Stimulated activated effector memory CD8-positive, alpha-beta T cell treated with anti-CD3 and anti-CD28 coated beads, Interleukin-12 subunit alpha, Interleukin-12 subunit beta, amount 100 ng/mL, for 72 hours (primary cell): ENCODE results near the gene TAOK3.
A peak's percentile ranks its signal among the peaks of the same experiment; 100 is the strongest.
"Not testable (repeated sequence)": the region's sequence is repeated elsewhere in the genome, so short reads cannot be mapped to it uniquely, and the experiment has no call there.

ENCODE experiments used
- ATAC-seq: fragments of 150-1000 bp; cut with Tn5 transposase; 2 replicates; pipeline ENCODE4 v1.10.0; 2021
- DNase-seq, 2 donors: peaks; one replicate each; pipeline ENCODE4 v3.0.0; 2021 to 2022; ENCODE audit warnings: low spot score in 2 of 2
- H3K27ac Mint-ChIP-seq: one replicate; pipeline ENCODE4 v1.8.0; 2022; ENCODE audit warnings: mild to moderate bottlenecking, mixed read lengths
- H3K36me3 Mint-ChIP-seq: one replicate; pipeline ENCODE4 v1.8.0; 2022; ENCODE audit warnings: mild to moderate bottlenecking, mixed read lengths
- H3K4me1 Mint-ChIP-seq: one replicate; pipeline ENCODE4 v1.8.0; 2022; ENCODE audit warnings: mixed read lengths
- H3K4me3 Mint-ChIP-seq: one replicate; pipeline ENCODE4 v1.8.0; 2022; ENCODE audit warnings: mild to moderate bottlenecking, mixed read lengths
- H3K9me3 Mint-ChIP-seq: one replicate; pipeline ENCODE4 v1.8.0; 2022; ENCODE audit warnings: mixed read lengths

The TAOK3 gene

GRCh38 chr12:118269806-118270205, 102.9 kb downstream of the TAOK3 start:
- Mint-ChIP-seq H3K4me1 (peaks cover 15% of the 10 kb centered on the region), H3K4me3 (no peak overlapping the region), H3K9me3 (no peaks in the 10 kb centered on the region), H3K27ac (peak overlapping the region; percentile 1), H3K36me3 (peaks cover 24% of the 10 kb centered on the region)
- ATAC-seq (no peak), DNase-seq (no peak)

GRCh38 chr12:118259079-118259478, 113.6 kb downstream of the TAOK3 start:
- no peaks in the 10 kb centered on the region for H3K9me3 Mint-ChIP-seq
- no peak overlapping the region for H3K27ac Mint-ChIP-seq
- no peak overlapping the region for H3K4me3 Mint-ChIP-seq
- H3K36me3 Mint-ChIP-seq: peaks cover 47% of the 10 kb centered on the region
- DNase-seq (no peak), ATAC-seq (no peak)
- peaks cover 17% of the 10 kb centered on the region for H3K4me1 Mint-ChIP-seq

- Mint-ChIP-seq H3K4me3 (no peak overlapping the region), H3K4me1 (peaks cover 15% of the 10 kb centered on the region), H3K27ac (no peak overlapping the region), H3K9me3 (no peaks in the 10 kb centered on the region), H3K36me3 (peaks cover 46% of the 10 kb centered on the region)
- DNase-seq (no peak), ATAC-seq (no peak)
These were observed 116.4 kb downstream of the TAOK3 start for GRCh38 chr12:118256352-118256751.

- peaks cover 31% of the 10 kb centered on the region for H3K36me3 Mint-ChIP-seq
- H3K9me3 Mint-ChIP-seq: no peaks in the 10 kb centered on the region
- peaks cover 7% of the 10 kb centered on the region for H3K4me1 Mint-ChIP-seq
- no peak for DNase-seq
- H3K27ac Mint-ChIP-seq: no peak overlapping the region
- no peak for ATAC-seq
- no peak overlapping the region for H3K4me3 Mint-ChIP-seq
These were observed 123.2 kb downstream of the TAOK3 start for GRCh38 chr12:118249547-118249946.

- peaks cover 41% of the 10 kb centered on the region for H3K36me3 Mint-ChIP-seq
- H3K4me1 Mint-ChIP-seq, ATAC-seq, DNase-seq, H3K9me3 Mint-ChIP-seq, H3K4me3 Mint-ChIP-seq, H3K27ac Mint-ChIP-seq: not testable (repeated sequence)
These were observed 126.8 kb downstream of the TAOK3 start for GRCh38 chr12:118245886-118246285.

GRCh38 chr12:118238888-118239287, 133.8 kb downstream of the TAOK3 start:
- no peaks in the 10 kb centered on the region for H3K9me3 Mint-ChIP-seq

GRCh38 chr12:118237908-118238307, 134.8 kb downstream of the TAOK3 start:
- Mint-ChIP-seq H3K36me3 (peaks cover 80% of the 10 kb centered on the region), H3K9me3 (no peaks in the 10 kb centered on the region), H3K4me1 (no peaks in the 10 kb centered on the region), H3K4me3 (no peak overlapping the region), H3K27ac (peak overlapping the region; percentile 65)
- ATAC-seq: no peak
- no peak for DNase-seq

More at GRCh38 chr12:118238888-118239287, 133.8 kb downstream of the TAOK3 start:
- DNase-seq (no peak), ATAC-seq (no peak)
- Mint-ChIP-seq H3K36me3 (peaks cover 82% of the 10 kb centered on the region), H3K4me1 (no peaks in the 10 kb centered on the region), H3K4me3 (no peak overlapping the region), H3K27ac (peak overlapping the region; percentile 65)

GRCh38 chr12:118237052-118237665, 135.5 kb downstream of the TAOK3 start:
- Mint-ChIP-seq H3K4me3 (no peak overlapping the region), H3K27ac (peak overlapping the region; percentile 65), H3K4me1 (no peaks in the 10 kb centered on the region), H3K36me3 (peaks cover 83% of the 10 kb centered on the region), H3K9me3 (no peaks in the 10 kb centered on the region)
- ATAC-seq (no peak), DNase-seq (no peak)

- Mint-ChIP-seq H3K4me3 (no peak overlapping the region), H3K27ac (peak overlapping the region; percentile 35), H3K36me3 (peaks cover 59% of the 10 kb centered on the region), H3K9me3 (no peaks in the 10 kb centered on the region), H3K4me1 (no peaks in the 10 kb centered on the region)
- DNase-seq: no peak
- ATAC-seq: no peak
These were observed 152.0 kb downstream of the TAOK3 start for GRCh38 chr12:118220702-118221101.

- ATAC-seq (no peak), DNase-seq (no peak)
- H3K27ac Mint-ChIP-seq: peak overlapping the region; percentile 74
- H3K9me3 Mint-ChIP-seq: no peaks in the 10 kb centered on the region
- no peak overlapping the region for H3K4me3 Mint-ChIP-seq
- H3K4me1 Mint-ChIP-seq: no peaks in the 10 kb centered on the region
- peaks cover 54% of the 10 kb centered on the region for H3K36me3 Mint-ChIP-seq
These were observed 152.9 kb downstream of the TAOK3 start for GRCh38 chr12:118219772-118220171.

GRCh38 chr12:118219106-118219505, 153.6 kb downstream of the TAOK3 start:
- Mint-ChIP-seq H3K27ac (peak overlapping the region; percentile 14), H3K9me3 (no peaks in the 10 kb centered on the region), H3K4me1 (no peaks in the 10 kb centered on the region), H3K4me3 (no peak overlapping the region), H3K36me3 (peaks cover 57% of the 10 kb centered on the region)
- DNase-seq: no peak
- ATAC-seq: no peak

GRCh38 chr12:118213452-118213851, 159.3 kb downstream of the TAOK3 start:
- ATAC-seq: no peak
- no peak overlapping the region for H3K27ac Mint-ChIP-seq

GRCh38 chr12:118212606-118213005, 160.1 kb downstream of the TAOK3 start:
- Mint-ChIP-seq H3K4me3 (no peak overlapping the region), H3K27ac (no peak overlapping the region), H3K36me3 (peaks cover 81% of the 10 kb centered on the region), H3K9me3 (no peaks in the 10 kb centered on the region), H3K4me1 (no peaks in the 10 kb centered on the region)
- no peak for ATAC-seq
- no peak for DNase-seq

More at GRCh38 chr12:118213452-118213851, 159.3 kb downstream of the TAOK3 start:
- H3K4me3 Mint-ChIP-seq: no peak overlapping the region
- H3K36me3 Mint-ChIP-seq: peaks cover 74% of the 10 kb centered on the region
- no peaks in the 10 kb centered on the region for H3K9me3 Mint-ChIP-seq
- no peak for DNase-seq
- H3K4me1 Mint-ChIP-seq: no peaks in the 10 kb centered on the region

- Mint-ChIP-seq H3K9me3 (no peaks in the 10 kb centered on the region), H3K36me3 (peaks cover 78% of the 10 kb centered on the region), H3K4me1 (peaks cover 6% of the 10 kb centered on the region), H3K4me3 (no peak overlapping the region), H3K27ac (peak overlapping the region; percentile 83)
- ATAC-seq: no peak
- DNase-seq: no peak
These were observed 166.6 kb downstream of the TAOK3 start for GRCh38 chr12:118206107-118206412.

- Mint-ChIP-seq H3K4me3 (no peak overlapping the region), H3K36me3 (peaks cover 61% of the 10 kb centered on the region), H3K9me3 (no peaks in the 10 kb centered on the region), H3K4me1 (no peaks in the 10 kb centered on the region), H3K27ac (no peak overlapping the region)
- DNase-seq (no peak), ATAC-seq (no peak)
These were observed 178.7 kb downstream of the TAOK3 start for GRCh38 chr12:118193958-118194357.

GRCh38 chr12:118193477-118193876, 179.2 kb downstream of the TAOK3 start:
- no peak for DNase-seq
- Mint-ChIP-seq H3K9me3 (no peaks in the 10 kb centered on the region), H3K4me1 (no peaks in the 10 kb centered on the region), H3K4me3 (no peak overlapping the region), H3K27ac (no peak overlapping the region), H3K36me3 (peaks cover 66% of the 10 kb centered on the region)
- no peak for ATAC-seq

GRCh38 chr12:118190266-118190665, 182.4 kb downstream of the TAOK3 start:
- no peaks in the 10 kb centered on the region for H3K9me3 Mint-ChIP-seq
- H3K36me3 Mint-ChIP-seq: peaks cover 77% of the 10 kb centered on the region
- H3K4me3 Mint-ChIP-seq: no peak overlapping the region
- ATAC-seq: no peak
- H3K27ac Mint-ChIP-seq: no peak overlapping the region
- H3K4me1 Mint-ChIP-seq: peaks cover 7% of the 10 kb centered on the region
- DNase-seq: no peak
